Measurements from ENCODE around the gene CMKLR1. TPM values are rescaled to one million over a fixed set of nuclear protein-coding genes. Genes with fewer than 3 reads are reported as not detected.

The CMKLR1 gene
- total and polyA plus RNA-seq, 4 donors = 0.67 to 13.7 (median 5.8) TPM

GRCh38 chr12:108299516-108299915, 39.6 kb downstream of the CMKLR1 start:
- Histone ChIP-seq H3K36me3 (ENCODE audit: control insufficient read depth in 4 of 4, insufficient read depth in 3 of 4, low read depth in 1 of 4, low read length in 3 of 4) (no peaks in the 10 kb centered on the region), H3K27me3 (ENCODE audit: control insufficient read depth in 4 of 4, insufficient read depth in 4 of 4, low read length in 3 of 4) (no peaks in the 10 kb centered on the region), H3K27ac (ENCODE audit: low read depth in 1 of 2, low read length in 2 of 2) (no peak overlapping the region), H3K4me1 (ENCODE audit: control insufficient read depth in 4 of 4, insufficient read depth in 4 of 4, low read length in 3 of 4) (peaks cover 0 to 9% (median 2%) of the 10 kb centered on the region in 4 donors), H3K9me3 (ENCODE audit: control insufficient read depth in 4 of 4, low read length in 3 of 4) (no peaks in the 10 kb centered on the region), H3K4me3 (ENCODE audit: low read depth in 1 of 3, low read length in 3 of 3) (no peak overlapping the region), H3K9ac (ENCODE audit: low read depth in 1 of 2, low read length in 2 of 2) (no peak overlapping the region)
- DNase-seq (ENCODE audit: low spot score) = no peak
- 89% methylated on average over 4 of the region's 4 CpGs for WGBS
- no peak for TF ChIP-seq FOXA2 (IDR thresholded peaks at IDR 0.05)
- no peak for TF ChIP-seq JUND (IDR thresholded peaks at IDR 0.05)
- TF ChIP-seq, protein P1, sequence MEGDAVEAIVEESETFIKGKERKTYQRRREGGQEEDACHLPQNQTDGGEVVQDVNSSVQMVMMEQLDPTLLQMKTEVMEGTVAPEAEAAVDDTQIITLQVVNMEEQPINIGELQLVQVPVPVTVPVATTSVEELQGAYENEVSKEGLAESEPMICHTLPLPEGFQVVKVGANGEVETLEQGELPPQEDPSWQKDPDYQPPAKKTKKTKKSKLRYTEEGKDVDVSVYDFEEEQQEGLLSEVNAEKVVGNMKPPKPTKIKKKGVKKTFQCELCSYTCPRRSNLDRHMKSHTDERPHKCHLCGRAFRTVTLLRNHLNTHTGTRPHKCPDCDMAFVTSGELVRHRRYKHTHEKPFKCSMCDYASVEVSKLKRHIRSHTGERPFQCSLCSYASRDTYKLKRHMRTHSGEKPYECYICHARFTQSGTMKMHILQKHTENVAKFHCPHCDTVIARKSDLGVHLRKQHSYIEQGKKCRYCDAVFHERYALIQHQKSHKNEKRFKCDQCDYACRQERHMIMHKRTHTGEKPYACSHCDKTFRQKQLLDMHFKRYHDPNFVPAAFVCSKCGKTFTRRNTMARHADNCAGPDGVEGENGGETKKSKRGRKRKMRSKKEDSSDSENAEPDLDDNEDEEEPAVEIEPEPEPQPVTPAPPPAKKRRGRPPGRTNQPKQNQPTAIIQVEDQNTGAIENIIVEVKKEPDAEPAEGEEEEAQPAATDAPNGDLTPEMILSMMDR (IDR thresholded peaks at IDR 0.05; ENCODE audit: low read depth, low read length, missing input control) = no peak

GRCh38 chr12:108298761-108299275, 40.3 kb downstream of the CMKLR1 start:
- Histone ChIP-seq H3K9ac (ENCODE audit: low read depth in 1 of 2, low read length in 2 of 2) (no peak overlapping the region), H3K4me1 (ENCODE audit: control insufficient read depth in 4 of 4, insufficient read depth in 4 of 4, low read length in 3 of 4) (peaks cover 0 to 9% (median 2%) of the 10 kb centered on the region in 4 donors), H3K9me3 (ENCODE audit: control insufficient read depth in 4 of 4, low read length in 3 of 4) (no peaks in the 10 kb centered on the region), H3K4me3 (ENCODE audit: low read depth in 1 of 3, low read length in 3 of 3) (no peak overlapping the region), H3K27ac (ENCODE audit: low read depth in 1 of 2, low read length in 2 of 2) (no peak overlapping the region), H3K27me3 (ENCODE audit: control insufficient read depth in 4 of 4, insufficient read depth in 4 of 4, low read length in 3 of 4) (no peaks in the 10 kb centered on the region), H3K36me3 (ENCODE audit: control insufficient read depth in 4 of 4, insufficient read depth in 3 of 4, low read depth in 1 of 4, low read length in 3 of 4) (no peaks in the 10 kb centered on the region)
- no peak for DNase-seq (ENCODE audit: low spot score)
- TF ChIP-seq SP1 (IDR thresholded peaks at IDR 0.05) (no peak), EGR1 (IDR thresholded peaks at IDR 0.05; ENCODE audit: low read depth in 2 of 2) (no peak), ZBTB33 (IDR thresholded peaks at IDR 0.05) (no peak), RXRA (IDR thresholded peaks at IDR 0.05) (no peak), TAF1 (conservative IDR thresholded peaks at IDR 0.05) (no peak), HNF4A (conservative IDR thresholded peaks at IDR 0.05) (no peak)
- TF ChIP-seq, protein P2, sequence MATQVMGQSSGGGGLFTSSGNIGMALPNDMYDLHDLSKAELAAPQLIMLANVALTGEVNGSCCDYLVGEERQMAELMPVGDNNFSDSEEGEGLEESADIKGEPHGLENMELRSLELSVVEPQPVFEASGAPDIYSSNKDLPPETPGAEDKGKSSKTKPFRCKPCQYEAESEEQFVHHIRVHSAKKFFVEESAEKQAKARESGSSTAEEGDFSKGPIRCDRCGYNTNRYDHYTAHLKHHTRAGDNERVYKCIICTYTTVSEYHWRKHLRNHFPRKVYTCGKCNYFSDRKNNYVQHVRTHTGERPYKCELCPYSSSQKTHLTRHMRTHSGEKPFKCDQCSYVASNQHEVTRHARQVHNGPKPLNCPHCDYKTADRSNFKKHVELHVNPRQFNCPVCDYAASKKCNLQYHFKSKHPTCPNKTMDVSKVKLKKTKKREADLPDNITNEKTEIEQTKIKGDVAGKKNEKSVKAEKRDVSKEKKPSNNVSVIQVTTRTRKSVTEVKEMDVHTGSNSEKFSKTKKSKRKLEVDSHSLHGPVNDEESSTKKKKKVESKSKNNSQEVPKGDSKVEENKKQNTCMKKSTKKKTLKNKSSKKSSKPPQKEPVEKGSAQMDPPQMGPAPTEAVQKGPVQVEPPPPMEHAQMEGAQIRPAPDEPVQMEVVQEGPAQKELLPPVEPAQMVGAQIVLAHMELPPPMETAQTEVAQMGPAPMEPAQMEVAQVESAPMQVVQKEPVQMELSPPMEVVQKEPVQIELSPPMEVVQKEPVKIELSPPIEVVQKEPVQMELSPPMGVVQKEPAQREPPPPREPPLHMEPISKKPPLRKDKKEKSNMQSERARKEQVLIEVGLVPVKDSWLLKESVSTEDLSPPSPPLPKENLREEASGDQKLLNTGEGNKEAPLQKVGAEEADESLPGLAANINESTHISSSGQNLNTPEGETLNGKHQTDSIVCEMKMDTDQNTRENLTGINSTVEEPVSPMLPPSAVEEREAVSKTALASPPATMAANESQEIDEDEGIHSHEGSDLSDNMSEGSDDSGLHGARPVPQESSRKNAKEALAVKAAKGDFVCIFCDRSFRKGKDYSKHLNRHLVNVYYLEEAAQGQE (IDR thresholded peaks at IDR 0.05) = no peak
- TF ChIP-seq, protein P3, sequence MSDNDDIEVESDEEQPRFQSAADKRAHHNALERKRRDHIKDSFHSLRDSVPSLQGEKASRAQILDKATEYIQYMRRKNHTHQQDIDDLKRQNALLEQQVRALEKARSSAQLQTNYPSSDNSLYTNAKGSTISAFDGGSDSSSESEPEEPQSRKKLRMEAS (IDR thresholded peaks at IDR 0.05) = no peak
- TF ChIP-seq, protein P1 (IDR thresholded peaks at IDR 0.05; ENCODE audit: low read depth, low read length, missing input control) = no peak
- 93% methylated on average over 6 of the region's 6 CpGs for WGBS

Measured in liver (tissue), 9 donors.